Renal pelvis (tissue), 4 donors: ENCODE measurements around the gene PIN4. TPM values are rescaled to one million over a fixed set of nuclear protein-coding genes. Genes with fewer than 3 reads are reported as not detected.
A peak's percentile ranks its signal among the peaks of the same experiment; 100 is the strongest.
"Not testable (repeated sequence)": the region's sequence is repeated elsewhere in the genome, so short reads cannot be mapped to it uniquely, and the experiment has no call there.

Source experiments
- DNase-seq: peaks from one replicate; pipeline ENCODE4 v3.0.0-alpha.2; 2013
- polyA plus RNA-seq, 3 donors: library from polyadenylated mRNA; unstranded; fragments of 120-200 nt; gene quantifications; one replicate each; pipeline ENCODE4 v1.2.1, GENCODE V29; 2013; ENCODE audit not compliant: insufficient read length in 3 of 3

Gene PIN4
- polyA plus RNA-seq, 3 donors: 47.6 to 63.0 (median 50.1) TPM

DNA sequence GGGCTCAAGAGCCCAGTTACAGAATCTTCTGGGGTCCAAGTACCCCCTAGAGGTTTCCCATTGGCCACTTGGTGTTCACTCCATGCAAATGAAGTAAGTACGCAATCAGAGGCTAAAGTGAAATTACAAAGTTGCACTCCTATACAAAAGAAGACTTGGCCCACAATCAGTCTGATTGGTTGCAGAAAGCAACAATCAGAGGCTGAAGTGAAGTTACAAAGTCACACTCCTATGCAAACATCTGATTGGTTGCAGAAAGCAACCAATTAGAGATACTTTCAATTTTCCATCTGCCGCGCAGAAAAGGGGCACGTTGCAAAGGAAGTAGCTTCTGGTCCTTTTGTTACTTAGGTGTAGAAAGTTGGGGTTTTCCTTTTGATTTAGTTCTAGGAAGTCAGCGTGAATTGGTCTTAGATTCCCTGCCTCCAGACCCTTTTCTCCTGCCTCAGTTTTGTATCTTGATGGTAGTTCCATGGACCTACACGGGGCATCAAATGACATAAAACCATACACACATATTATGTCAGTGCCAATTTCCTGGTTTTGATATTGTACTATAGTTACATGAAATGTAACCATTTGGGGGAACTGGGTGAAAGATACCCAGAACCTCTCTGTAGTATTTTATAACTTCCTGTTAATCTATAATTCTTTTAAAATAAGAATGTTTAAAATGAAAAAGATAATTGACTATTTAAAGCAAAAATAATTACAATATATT lies 12.4 kb upstream of the PIN4 start:
- DNase-seq: no peak

DNA sequence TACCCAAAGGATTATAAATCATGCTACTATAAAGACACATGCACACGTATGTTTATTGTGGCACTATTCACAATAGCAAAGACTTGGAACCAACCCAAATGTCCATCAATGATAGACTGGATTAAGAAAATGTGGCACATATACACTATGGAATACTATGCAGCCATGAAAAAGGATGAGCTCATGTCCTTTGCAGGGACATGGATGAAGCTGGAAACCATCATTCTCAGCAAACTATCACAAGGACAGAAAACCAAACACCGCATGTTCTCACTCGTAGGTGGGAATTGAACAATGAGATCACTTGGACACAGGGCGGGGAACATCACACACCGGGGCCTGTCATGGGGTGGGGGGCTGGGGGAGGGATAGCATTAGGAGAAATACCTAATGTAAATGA lies 5.3 kb upstream of the PIN4 start:
- DNase-seq: not testable (repeated sequence)

DNA sequence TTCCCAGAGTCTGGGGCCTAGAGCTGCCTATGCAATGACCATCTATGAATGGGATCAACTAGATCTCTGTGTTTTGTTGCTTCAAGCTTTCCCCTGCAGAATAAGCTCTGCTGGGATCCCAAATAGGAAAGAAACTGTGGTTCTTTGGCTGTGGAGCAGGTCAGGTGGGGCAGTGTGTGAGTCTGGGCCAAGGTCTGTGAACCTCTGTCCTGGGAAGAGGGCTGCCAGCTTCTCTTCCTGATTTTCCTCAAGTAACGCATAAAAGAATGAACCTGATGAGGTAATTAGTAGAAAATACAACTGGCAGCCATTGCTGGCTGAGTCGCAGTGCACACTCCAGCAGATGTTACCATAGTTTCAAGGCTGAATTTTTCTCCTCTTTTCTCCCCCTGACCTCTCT lies 4.6 kb upstream of the PIN4 start:
- no peak for DNase-seq

DNA sequence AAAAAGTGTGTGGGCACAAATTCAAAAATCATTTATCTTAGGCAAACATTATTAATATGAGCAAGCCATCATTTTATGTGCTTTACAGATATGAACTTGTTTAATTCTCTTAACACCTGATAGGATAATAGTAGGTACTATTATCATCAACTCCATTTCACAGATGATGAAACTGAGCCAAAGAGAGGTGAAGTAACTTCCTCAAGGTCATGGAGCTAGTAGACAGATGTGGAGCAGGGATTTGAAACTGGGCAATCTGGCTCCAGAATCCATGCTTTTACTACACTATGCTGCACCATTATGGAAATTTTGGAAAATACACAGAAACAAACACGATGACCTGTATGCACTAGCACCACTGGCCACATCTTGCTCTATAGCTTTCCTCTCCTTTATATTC lies 1.0 kb upstream of the PIN4 start:
- no peak for DNase-seq

DNA sequence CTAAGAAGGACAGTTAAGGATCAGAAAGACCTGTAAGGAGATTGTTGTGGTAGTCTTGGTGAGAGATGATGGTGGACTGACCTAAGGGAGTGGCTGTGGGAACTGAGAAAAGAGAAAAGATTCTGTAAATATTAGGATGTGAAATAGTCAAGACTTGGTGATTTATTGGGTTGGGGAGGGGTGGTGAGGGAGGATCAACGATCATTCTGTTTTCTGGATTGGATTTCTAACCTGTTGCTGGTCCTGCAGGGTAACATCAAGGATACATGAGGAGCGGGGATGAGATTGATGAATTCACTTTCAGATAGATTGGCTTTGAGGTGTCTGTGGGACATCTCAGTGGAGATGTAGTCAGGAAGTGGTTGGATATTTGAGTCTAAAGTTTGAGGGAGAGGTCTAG lies 1.4 kb downstream of the PIN4 start:
- DNase-seq: no peak

DNA sequence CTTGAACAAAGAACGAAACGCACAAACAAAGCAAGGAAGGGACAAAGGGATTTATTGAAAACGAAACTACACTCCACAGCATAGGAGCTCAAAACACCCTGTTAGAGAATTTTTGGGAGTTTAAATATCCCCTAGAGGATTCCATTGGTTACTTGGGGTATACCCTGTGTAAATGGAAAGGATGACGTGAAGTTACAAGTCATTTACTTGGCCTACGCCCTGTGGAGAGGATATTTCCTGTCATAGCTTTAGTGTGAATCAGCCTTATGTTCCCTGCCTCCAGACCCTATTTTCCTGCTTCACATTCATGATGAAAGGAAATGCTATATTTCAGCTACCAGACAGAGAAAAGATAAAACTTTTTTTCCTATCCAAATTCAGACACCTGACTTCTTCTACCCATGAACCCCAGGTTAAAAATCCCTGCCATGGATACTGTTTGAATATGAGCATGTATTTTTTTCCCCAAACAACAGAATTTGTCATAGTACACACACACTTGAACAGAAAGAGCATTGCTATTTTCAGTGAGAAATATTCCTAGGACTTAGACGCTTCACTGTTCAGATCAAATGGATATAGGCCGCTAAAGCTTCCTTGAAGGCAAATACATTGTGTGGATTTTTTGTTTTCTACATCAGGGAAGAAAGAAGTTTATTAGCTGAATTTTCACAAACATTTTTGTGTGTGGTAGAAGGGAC lies 20.4 kb downstream of the PIN4 start:
- no peak for DNase-seq

DNA sequence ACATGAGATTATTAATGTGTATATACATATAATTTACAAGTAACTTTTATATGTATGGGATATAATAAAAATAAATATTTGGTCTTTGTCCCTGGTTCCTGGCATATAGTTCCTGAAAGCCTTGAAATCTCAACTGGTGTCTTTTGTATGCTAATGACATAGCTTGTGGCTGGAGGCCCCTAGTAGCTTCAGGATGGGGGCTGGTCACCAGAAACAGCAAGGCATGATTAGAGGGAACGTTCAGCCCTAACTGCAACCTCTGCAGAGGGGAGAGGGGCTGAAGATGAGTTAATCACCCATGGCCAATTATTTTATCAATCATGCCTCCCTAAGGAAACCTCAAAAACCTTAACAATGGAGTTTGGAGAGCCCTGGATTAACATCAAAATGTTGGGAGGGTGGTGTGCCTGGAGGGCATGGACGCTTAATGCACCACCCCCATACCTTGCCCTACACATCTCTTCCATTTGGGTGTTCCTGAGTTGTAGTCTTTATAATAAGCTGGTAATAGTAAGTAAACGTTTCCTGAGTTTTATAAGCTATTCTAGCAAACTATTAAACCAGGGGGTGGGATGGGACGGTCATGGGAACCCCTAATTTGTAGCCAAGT lies 21.3 kb downstream of the PIN4 start:
- no peak for DNase-seq

DNA sequence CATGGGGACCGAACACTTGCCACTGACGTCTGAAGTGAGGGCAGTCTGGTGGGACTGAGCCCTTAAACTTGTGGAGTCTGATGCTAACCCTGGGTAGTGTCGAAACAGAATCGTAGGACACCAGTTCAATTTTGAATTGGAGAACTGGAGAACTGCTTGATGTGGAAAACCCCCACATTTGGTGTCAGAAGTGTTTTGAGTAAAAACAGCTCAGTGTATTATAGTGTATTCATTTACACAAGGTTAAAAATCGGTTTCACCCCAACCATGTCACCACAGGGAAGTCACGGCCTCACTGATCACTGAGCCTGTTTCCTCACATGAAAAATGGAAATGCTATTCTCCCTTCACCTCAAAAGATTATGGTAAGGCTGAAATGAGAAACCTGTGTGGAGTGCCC lies 21.9 kb downstream of the PIN4 start:
- no peak for DNase-seq

DNA sequence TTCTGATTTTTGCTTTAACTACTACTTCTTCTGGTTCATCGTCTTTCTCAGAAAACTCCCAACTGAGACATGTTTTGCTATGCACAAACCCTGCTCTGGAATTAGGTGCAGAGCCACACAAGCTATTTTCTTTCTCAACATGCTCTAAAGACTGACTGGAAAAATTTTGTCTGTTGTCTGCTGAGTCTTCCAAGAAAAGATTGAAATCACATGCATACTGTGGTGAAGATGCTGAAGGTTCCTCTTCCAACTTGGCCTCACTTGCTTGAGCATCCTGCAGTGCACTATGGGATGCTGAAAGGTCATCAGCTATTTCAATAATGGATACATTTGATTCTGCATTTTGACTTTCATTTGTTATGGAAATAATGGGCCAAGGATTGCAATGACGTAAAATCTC lies 24.1 kb downstream of the PIN4 start:
- no peak for DNase-seq

DNA sequence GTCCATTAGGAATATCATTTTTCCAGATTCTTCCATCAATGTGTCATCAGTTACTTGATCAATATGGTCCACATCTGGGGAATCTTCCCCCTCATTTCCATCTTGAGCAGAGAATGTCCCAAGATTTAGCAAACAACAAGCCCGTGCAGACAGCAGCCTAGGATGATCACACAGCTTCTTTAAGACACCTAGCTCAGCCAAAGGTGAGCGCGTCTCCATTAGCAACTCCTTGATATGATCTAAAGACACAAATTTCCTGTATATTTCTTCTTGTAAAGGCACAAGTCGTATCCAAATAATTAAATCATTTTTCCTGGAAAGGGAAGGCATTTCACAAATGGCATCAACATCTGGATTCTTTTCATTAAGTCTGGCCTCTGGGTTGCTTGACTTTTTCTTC lies 25.8 kb downstream of the PIN4 start:
- no peak for DNase-seq

DNA sequence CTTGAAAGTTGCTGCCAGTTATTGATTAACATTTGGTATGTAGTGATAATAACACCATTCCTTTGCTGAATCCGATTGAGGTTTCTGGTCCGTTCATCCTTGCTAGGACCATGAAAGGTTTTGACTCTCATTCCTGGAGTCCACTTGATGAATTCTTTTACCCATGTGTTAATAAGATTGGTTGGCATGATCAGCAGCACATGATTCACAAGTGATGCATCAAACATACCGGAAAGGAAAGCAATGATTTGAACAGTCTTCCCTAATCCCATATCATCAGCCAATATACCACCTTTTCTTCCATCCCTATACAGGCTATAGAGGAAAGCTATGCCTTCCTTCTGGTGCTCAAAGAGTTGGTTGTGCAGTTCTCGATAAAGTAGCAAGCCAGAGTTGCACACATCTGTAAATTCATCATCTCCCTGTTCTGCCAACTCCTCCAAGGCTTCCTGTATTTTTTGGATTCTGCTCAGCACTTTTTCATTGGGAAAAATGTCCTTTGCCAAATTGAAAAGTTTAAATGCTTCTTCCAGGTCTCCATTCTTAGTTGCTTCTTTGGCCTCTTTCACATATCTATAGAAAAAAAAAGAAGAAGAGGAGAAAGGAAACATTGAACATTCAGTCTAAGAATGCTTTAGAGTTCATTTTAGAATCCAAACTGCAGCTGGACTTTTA lies 26.7 kb downstream of the PIN4 start:
- DNase-seq: no peak

DNA sequence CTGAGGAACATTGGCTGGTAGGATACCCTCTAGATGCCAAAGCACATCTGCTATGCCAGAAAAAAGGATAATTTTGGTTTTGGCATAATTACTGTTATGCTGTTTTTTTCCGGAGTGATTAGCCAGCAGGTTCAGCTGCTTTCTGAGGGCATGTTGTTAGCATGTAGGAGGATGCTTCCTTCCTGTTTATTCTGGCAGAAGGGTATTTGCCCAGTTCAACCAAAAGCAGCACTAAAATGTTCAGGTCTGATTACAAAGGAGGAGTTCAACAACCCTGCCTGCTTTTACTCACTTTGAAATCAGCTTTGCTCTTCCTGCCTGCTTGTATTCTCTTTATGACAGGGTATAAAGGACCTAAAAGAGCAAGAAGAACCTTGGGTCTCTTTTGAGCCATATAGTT lies 35.4 kb downstream of the PIN4 start:
- DNase-seq: no peak

DNA sequence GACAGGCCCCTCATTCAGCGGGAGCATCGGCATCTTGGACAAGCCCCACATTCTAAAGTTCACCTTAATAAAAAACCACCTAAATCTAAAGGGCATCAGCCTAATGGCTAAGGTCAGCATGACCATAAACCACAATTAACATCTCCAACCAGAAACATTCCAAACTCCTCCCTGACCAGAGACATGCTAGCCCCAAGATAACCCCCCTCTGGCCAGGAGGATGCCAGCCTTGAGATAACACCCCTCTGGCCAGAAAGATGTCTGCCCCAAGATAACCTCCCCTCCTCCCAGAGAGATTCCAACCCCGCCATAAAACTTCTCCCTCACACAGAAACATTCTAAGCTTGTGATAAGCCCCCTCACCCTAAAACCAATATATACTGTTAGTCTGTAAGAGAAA lies 38.8 kb downstream of the PIN4 start:
- DNase-seq: not testable (repeated sequence)

DNA sequence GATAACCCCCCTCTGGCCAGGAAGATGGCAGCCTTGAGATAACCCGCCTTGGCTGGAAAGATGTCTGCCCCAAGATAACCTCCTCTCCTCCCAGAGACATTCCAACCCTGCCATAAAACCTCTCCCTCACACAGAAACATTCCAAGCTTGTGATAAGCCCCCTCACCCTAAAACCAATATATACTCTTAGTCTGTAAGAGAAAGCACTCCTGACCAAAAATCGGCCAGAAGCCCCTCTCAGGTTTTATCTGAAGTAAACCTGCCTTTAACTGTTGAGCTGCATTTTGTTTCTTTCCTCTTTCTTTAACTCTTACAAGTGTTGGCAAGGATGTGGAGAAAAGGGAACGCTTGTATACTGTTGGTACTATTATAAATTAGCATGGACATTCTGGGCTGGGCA lies 48.7 kb downstream of the PIN4 start:
- no peak for DNase-seq

DNA sequence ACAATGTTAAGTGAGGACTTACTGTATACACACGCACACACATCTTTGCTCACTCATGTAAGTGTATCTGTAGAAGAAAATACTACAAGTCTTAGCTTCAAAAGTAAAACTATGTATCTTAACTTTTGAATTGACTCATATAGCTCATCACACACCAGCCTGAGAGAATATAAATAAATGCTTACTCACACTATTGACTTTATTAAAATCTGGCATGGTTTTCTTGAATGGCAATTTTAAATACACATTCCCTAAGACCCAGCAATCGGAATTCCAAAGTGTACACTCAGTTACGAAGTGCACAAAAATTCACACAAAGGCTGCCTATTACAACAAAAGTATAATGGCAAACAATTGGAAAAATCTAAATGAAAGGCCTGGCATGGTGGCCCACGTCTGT lies 55.3 kb downstream of the PIN4 start:
- DNase-seq: no peak

DNA sequence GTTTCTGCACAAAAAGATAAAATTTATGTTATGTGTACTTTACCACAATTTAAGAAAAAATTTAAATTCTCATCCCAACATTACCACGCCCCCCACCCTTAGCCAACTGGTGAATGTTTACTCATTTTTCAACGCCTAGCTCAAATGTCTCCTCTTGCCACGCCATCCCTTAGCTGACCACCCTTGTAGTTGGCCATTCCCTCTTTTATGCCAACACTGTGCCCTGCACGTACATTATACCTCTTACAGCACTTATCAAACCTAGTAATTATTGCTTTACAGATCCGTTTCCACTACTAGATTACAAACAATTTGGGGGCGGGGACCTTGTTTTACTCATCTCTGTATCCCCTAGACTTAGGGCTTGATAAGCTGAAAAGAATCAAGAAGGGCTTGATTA lies 56.6 kb downstream of the PIN4 start:
- no peak for DNase-seq

DNA sequence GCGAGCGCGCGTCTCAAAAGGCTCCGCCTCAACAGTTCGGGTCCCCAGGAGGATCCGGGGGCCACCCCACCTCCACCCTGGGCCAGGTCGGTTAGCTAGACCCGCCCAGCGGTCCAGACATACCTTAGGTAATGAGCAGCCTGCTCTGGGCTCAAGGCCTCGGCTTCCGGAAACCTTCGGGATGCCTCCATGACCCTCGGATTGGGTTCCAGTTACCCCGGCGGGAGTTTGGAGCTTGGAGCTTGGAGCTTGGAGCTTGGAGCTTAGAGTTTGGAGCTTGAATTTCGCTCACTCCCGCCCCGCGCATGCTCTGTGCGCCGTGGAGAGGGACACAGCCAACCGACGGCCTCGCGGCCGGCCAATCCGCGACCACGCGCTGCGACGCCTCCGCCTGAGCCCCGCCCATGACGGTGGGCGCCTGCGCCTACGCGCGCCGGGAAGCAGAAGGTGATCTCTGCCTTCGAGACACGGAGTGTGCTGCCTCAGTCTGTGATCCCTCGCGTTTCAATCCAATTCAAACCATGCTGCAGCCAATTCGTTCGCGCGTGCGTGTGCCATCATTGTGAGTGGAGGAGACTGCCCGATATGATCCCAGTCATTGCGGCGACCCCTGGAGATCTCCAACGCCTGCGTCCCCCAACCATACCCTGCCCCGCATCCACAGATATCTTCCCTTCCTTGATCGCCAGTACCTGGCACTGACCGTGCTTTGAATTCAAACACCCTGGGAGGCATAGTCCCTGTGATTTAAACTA lies 57.3 kb downstream of the PIN4 start, which contains the start of gene ERCC6L:
TSS of gene ERCC6L (minus strand) at position 307 of the 755 bp plus-strand sequence. CDS start at position 191, 116 bp downstream.
- peak; percentile 86 for DNase-seq

DNA sequence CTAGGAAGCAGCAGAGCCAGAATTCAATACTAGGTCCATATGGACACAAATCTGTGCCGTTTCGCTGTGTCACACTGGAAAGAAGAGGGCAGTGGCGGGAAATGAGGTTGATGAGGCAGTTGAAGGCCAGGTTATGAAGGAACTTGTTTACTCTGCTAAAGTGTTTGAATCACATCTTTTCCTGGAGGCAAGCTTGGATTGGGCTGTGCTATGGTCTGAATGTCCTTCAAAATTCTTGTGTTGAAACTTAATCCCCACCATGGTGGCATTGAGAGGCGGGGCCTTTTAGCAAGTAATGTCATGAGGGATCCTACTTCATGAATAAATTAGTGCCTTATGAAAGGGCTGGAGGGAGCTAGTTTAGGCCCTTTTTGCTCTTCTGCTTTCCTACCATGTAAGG lies 59.4 kb downstream of the PIN4 start:
- DNase-seq: no peak

DNA sequence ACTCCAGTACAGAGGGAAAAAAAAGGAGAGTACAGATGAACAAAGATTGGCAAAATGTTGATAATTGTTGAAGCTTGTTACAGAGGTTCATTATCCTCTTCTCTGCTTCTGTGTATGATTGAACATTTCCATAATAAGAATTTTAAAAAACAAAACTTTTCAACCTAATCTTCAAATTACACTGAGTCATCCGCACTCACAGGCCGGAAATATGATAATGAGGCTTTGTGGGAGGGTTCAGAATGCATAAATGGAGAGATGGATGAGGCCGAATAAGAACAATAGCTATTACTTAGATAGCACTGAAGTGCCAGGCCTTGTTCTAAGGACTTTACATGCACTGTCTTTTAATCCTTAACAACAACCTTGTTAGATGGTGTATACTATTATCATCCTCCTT lies 61.9 kb downstream of the PIN4 start:
- DNase-seq: no peak

DNA sequence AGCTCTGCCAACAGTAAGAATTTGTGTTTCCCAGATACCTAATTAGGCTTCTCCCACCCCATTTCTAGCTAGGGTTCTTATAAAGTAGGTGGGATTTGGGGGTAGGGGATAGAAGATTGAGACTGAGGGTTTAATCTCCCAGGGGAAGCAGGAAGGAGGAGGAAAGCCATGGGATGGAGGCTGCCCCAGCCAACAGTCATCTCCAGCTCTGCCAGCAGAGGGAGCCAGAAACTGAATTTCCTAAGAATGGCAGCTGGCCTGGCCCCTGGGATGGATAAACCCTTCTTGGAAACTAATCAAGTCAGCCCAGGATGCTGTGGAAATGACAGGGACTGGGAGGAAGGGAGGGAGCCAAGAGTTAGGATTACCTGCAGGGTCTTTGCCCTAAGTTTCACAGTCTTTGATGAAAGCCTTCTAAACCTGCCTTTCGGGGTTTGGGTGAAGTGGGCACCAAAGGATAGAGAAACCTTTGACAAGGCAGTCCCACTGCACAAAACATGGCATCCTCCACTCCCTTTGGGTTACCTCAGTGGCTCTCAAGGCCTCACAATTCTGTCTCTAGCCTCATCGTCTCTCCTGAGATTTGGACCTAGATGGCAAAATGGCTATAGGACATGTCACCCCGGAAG lies 64.0 kb downstream of the PIN4 start:
- DNase-seq: no peak

DNA sequence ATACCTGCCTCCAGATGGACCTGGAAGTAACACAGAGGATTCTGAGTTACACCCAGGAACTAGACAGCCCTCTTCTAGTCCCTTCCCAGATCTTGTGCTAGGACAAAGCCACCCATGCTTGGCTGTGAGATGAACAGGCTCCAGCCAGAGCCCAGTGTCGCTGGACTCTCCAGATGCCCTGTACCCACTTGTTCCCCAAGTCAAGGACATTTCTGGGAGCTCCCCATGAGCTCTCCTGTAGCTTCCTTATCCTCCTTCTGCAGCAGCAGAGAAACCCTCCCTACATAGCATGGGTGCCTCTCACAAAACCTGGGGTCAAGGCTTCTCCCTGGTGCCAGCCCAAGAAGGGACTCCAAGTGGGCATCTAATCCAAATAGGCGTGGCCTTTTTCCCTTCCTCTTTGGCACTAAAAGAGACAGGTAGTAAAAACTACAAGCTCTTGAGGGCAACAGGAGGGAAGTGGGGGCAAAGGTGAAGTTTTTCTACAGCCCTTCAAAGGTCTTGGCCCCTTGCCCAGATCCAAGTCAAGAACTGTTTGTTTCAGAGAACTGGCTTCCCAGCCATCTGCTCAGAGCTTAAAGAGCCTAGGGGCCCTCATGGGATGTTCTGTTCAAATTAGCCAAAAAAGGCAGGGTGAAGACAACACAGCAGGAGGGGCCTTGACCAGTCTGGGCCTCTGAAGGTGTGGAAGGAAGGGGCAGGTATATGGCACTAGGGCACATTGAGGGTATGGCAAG lies 65.8 kb downstream of the PIN4 start:
- no peak for DNase-seq
